Effector CD8-positive, alpha-beta T cell (primary cell): ENCODE measurements around the gene C14orf93.

Source experiments
- DNase-seq: peaks from one replicate; lab custom pipeline; 2025; lab: John Stamatoyannopoulos, UW

Gene C14orf93

GRCh38 chr14:23045419-23046357, 35.7 kb upstream of the C14orf93 start:
- no peak for DNase-seq

DNA sequence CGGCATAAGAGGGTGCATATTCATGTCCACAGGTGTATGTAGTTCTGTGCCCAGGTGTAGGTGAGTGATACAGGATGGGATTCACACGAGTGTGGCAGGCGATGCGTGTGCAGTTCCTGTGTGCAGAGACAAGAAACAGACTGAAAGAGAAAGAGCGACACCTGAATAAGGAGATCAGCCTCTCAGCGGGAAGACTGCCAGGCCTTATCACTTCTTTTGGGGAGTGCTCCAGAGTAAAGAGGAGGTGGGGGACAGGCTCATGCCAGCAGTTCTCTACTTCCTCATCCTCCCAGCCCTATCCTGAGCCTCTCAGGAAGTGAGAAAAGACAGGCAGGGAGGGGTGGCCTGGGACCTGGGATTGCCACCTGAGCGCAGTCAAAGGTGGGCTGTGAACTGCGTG, 34.9 kb upstream of the C14orf93 start:
- no peak for DNase-seq

DNA sequence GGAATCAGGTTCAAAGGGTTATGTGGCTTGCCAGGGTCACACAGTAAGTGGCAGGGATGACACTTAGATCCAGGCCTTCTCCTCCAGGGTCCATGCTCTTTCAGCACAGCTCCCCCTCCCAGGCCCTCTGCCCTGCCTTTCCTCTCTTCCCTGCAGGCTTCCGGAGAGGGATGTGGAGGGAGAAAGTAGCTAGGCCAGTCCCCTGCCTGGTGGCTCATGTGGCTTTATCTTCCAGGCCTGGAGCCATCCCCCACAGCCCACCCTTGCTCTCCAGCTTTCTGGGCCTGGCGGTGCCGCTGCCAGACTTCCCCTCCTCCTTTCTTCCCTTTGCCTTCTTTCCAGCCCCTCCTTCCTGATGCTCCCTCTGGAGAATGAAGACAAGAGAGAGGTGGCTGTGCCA, 33.8 kb upstream of the C14orf93 start:
- DNase-seq: no peak

DNA sequence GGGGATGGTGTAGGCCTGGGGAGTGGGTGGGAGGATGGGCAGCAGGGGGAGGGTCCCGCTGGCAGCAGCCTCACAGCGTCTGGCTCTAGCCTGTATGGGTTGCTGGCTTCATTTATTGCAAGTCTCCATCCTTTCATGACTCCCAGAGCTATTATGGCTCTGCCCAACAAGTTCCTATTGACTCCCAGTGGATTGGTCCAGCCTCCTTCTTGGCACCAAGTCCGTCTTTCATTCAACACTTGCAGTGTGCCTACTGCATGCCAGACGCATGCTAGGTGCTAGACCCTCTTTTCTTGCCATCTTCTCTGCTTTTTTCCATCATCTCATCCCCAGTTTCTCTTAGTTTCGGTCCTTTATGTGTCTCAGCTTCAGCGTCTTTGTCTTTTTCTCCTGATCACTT, 33.2 kb upstream of the C14orf93 start:
- no peak for DNase-seq

DNA sequence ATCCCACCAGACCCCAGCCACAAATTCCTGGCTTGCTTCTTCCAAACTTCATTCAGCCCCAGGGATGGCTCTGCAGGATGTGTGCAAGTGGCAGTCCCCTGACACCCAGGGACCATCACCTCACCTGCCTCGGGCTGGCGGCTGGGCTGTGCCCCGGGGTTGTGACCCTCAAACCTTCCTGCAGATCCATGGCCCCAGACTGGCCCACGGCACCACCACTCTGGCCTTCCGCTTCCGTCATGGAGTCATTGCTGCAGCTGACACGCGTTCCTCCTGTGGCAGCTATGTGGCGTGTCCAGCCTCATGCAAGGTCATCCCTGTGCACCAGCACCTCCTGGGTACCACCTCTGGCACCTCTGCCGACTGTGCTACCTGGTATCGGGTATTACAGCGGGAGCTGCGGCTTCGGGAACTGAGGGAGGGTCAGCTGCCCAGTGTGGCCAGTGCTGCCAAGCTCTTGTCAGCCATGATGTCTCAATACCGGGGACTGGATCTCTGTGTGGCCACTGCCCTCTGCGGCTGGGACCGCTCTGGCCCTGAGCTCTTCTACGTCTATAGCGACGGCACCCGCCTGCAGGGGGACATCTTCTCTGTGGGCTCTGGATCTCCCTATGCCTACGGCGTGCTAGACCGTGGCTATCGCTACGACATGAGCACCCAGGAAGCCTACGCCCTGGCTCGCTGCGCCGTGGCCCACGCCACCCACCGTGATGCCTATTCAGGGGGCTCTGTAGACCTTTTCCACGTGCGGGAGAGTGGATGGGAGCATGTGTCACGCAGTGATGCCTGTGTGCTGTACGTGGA, 32.4 kb upstream of the C14orf93 start, which contains the start of gene PSMB11:
TSS of gene PSMB11 (plus strand) at position 51 of the 804 bp plus-strand sequence. CDS start at position 65, 14 bp downstream.
- DNase-seq: no peak

GRCh38 chr14:23041729-23042128, 31.8 kb upstream of the C14orf93 start:
- DNase-seq: no peak

- DNase-seq: no peak
Measured at GRCh38 chr14:23040100-23040499, 30.2 kb upstream of the C14orf93 start.

- no peak for DNase-seq
Measured at GRCh38 chr14:23035303-23036144, 25.6 kb upstream of the C14orf93 start.

DNA sequence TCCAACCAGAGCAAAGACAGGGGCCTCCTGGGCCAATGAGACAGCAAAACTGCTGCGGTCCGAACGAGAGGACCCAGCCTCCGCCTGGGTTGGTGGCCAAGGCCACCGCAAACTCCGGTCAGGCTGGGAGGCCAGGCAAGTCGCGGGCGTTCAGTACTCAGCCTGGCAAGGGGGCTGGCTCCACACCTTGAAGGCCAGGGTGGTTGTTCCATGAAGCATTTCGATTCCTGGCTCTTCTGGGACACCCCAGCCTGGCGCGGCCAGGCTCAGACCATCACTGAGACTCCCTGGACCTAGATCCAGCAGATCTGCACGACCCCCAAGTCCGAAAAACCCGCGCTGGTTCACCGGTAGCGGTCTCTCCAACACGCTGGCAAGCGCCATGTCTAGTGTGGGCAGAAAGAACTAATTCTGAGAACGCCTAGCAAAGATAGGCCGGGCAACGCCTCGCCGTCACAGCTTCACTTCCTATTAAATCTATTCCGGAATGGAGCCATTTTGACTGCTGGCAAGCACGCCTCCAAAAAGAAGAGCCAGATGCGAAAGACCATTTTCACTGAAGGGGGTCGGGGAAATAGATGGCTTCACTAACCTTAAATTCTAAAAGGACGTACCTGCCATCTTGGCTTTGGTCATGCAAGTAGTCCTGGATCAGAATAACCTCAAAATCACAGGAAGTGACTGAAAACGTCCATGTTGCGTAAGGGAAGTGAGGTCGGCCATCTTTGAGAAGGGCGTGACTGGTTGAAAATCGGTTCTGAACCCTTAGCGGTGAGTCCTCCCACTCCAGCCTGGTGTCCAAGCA, 24.8 kb upstream of the C14orf93 start, which contains the start of gene PSMB5:
TSS of gene PSMB5 (minus strand) at position 403 of the 805 bp plus-strand sequence. CDS start at position 384, 19 bp downstream.
- DNase-seq: no peak

- no peak for DNase-seq
Measured at GRCh38 chr14:23033801-23034497, 24.0 kb upstream of the C14orf93 start.

DNA sequence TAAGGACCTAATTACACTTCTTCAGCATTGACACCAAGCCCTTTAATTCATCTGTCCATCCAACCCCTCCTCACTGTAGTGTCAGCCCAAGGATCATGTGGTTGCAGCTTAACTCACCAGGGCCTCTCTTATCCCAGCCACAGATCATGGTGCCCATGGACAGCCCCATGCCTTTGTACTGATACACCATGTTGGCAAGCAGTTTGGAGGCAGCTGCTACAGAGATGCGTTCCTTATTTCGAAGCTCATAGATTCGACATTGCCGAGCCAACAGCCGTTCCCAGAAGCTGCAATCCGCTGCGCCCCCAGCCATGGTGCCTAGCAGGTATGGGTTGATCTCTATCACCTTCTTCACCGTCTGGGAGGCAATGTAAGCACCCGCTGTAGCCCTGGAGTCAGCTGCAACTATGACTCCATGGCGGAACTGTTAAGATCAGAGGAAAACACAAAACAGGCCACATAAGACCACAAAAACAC, 23.3 kb upstream of the C14orf93 start:
- DNase-seq: no peak

DNA sequence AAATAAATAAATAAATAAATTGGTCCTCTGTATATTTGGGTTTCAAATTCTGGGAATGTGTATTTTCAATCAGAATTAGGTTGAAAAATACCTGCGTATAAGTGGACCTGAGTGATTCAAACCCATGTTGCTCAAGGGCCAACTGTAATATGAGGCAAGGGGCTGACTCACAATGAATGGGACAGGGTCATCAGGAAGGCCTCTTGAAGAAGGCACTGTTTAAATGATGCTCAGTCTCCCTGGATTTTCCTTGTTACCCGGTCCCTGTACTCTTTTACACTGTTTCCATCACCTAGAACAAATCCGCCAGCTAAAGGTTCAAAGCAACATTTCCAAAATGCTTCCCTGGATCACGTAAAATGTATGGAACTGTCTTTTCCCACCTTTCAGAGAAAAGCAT, 21.0 kb upstream of the C14orf93 start:
- no peak for DNase-seq

DNA sequence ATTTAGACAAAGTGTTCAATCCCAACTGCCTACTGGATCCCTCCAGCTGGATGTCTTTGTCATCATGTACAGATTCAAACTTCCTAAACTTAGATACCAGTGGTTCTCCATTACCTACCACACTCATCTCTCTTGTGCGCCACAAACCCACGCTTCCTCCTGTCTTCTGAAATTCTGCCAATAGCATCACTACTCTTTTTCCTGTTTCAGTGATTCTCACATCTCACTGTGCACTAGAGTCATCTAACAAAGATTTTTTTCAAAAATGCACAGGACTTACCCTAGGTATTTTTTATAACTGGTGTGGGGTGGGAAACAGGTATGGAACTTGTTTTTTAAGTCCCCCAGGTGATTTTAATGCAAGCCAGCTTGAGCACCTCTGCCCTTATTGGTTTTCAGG, 18.9 kb upstream of the C14orf93 start:
- DNase-seq: no peak

GRCh38 chr14:23025151-23025814, 15.3 kb upstream of the C14orf93 start:
- DNase-seq: no peak

DNA sequence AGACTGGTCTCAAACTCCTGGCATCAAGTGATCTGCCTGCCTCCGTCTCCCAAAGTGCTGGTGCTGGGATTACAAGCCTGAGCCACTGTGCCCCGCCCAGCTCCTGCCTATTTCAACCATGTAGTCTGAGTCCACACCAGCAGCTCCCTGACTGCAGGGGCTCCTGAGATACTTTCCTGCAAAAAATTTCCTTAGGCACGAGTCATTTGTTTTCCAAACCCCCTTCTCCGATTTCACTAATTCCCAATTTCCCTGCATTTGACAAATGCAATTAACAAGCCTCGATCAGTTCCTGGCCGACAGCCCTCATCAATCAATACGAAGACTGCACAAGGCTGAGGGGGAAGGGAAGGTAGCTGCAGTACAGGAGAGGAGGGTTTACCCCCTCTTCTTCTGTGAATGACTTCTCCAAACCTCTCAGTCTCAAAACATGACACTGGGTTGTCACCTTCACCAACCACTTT, 14.7 kb upstream of the C14orf93 start:
- DNase-seq: no peak

GRCh38 chr14:23023795-23024152, 13.8 kb upstream of the C14orf93 start:
- no peak for DNase-seq

- no peak for DNase-seq
Measured at GRCh38 chr14:23023022-23023794, 13.3 kb upstream of the C14orf93 start.

- DNase-seq: no peak
Measured at GRCh38 chr14:23021889-23022442, 12.0 kb upstream of the C14orf93 start.
